Fibroblast of lung (primary cell): ENCODE data around the gene RAP1GDS1.
"Not testable (repeated sequence)": the region's sequence is repeated elsewhere in the genome, so short reads cannot be mapped to it uniquely, and the experiment has no call there.

Source experiments
- EZH2 ChIP-seq: IDR thresholded peaks from 2 replicates; pipeline ENCODE4 v1.5.1; 2012; ENCODE audit warnings: low read length, control low read depth, mild to moderate bottlenecking; ENCODE audit errors: missing control alignments
- TF ChIP-seq, protein P1 (sequence below), 2 donors: IDR thresholded peaks in 1 of 2; conservative IDR thresholded peaks in 1 of 2; 1 replicate in 1 of 2; 2 replicates in 1 of 2; pipeline ENCODE4 v1.5.1; 2011 to 2012; ENCODE audit warnings: low read length in 2 of 2, control low read depth in 1 of 2, inconsistent platforms in 1 of 2, low read depth in 1 of 2, mild to moderate bottlenecking in 1 of 2

DNA sequence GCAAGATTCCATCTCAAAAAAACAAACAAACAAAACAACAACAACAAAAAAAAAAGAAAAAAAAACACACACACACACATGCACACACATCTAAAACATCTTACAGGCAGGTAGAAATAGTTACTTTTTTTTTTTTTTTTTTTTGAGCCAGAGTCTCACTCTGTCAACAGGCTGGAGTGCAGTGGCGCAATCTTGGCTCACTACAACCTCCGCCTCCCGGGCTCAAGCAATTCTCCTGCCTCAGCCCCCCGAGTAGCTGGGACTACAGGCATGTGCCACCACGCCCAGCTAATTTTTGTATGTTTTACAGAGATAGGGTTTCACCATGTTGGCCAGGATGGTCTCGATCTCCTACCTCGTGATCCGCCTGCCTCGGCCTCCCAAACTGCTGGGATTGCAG lies 196.2 kb downstream of the RAP1GDS1 start:
- TF ChIP-seq, protein P1, sequence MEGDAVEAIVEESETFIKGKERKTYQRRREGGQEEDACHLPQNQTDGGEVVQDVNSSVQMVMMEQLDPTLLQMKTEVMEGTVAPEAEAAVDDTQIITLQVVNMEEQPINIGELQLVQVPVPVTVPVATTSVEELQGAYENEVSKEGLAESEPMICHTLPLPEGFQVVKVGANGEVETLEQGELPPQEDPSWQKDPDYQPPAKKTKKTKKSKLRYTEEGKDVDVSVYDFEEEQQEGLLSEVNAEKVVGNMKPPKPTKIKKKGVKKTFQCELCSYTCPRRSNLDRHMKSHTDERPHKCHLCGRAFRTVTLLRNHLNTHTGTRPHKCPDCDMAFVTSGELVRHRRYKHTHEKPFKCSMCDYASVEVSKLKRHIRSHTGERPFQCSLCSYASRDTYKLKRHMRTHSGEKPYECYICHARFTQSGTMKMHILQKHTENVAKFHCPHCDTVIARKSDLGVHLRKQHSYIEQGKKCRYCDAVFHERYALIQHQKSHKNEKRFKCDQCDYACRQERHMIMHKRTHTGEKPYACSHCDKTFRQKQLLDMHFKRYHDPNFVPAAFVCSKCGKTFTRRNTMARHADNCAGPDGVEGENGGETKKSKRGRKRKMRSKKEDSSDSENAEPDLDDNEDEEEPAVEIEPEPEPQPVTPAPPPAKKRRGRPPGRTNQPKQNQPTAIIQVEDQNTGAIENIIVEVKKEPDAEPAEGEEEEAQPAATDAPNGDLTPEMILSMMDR (conservative IDR thresholded peaks at IDR 0.05 in 1 of 2, IDR thresholded peaks at IDR 0.05 in 1 of 2; ENCODE audit: low read depth in 1 of 2, low read length in 2 of 2): not testable (repeated sequence)
- not testable (repeated sequence) for TF ChIP-seq EZH2
